ENCODE data around the gene IL6R.
"Not testable (repeated sequence)": the region's sequence is repeated elsewhere in the genome, so short reads cannot be mapped to it uniquely, and the experiment has no call there.

IL6R gene

DNA sequence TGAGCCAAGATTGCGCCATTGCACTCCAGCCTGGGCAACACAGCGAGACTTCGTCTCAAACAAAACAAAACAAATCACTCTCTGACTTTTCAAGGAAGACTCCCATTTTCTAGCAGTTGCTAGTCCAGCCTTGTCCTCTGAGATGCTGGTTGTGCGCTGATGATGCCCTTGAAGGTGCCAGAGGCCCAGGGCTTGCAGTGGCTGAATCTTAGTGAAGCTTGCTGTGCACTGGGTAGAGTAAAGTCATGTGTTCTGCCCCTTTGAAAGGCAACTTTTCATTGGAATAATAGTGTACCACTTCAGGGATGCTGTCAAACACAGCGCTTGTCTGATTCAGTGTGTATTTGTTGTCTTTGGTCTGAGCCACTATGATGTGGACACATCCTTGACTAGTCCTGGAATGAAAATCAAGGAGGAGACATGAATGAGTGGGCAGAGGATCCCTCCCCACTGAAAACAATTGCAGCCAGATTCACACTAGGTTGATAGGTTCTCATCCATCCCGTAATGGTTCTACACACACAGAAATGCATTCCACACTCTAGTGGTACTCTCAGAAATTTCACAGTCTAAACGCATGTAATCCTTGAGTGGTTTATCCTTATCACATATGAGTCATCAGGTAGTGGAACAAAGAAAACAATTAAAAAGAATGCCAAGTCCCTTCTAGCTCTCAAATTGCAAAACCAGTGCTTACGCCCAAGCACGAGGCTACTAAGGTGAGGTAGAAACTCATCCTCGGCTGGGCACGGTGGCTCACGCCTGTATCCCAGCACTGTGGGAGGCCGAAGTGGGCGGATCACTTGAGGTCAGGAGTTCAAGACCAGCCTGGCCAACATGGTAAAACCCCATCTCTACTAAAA, 79.0 kb downstream of the IL6R start:
- ATAC-seq: no peak
- TF ChIP-seq SNAI2 (CRISPR knock-in tag; IDR thresholded peaks at IDR 0.05) (no peak), ZNF8 (CRISPR knock-in tag; IDR thresholded peaks at IDR 0.05) (no peak), CSDC2 (CRISPR knock-in tag; IDR thresholded peaks at IDR 0.05) (no peak), ARNTL (CRISPR knock-in tag; IDR thresholded peaks at IDR 0.05; ENCODE audit: borderline replicate concordance, low read depth) (no peak)

DNA sequence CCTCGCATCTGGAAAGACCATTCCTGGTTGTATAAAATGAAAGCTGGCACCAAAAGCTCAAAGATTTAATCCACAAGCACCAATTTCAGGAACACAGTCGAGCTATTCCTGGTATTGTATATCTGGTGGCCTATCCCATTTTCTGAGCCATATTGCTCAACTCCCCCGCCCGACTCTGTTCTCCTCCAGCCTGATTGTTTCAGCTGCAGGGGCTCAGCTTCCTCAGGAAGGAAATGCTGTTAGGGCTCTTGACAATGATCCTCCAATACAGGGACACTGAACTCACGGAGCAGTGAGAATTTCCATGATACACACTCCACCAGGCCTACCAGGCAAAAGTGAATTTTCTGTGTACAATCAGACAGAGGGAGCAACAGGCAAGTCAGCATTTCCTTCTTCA, 80.0 kb downstream of the IL6R start:
- TF ChIP-seq ZFP30 (CRISPR knock-in tag; IDR thresholded peaks at IDR 0.05) (no peak), BACH2 (CRISPR knock-in tag; IDR thresholded peaks at IDR 0.05; ENCODE audit: borderline replicate concordance) (no peak), CSDC2 (CRISPR knock-in tag; IDR thresholded peaks at IDR 0.05) (no peak), TCF4 (CRISPR knock-in tag; IDR thresholded peaks at IDR 0.05; ENCODE audit: borderline replicate concordance) (no peak), GLIS3 (CRISPR knock-in tag; IDR thresholded peaks at IDR 0.05) (no peak), RARB (CRISPR knock-in tag; IDR thresholded peaks at IDR 0.05) (no peak), SNAI2 (CRISPR knock-in tag; IDR thresholded peaks at IDR 0.05) (no peak), ESRRG (CRISPR knock-in tag; IDR thresholded peaks at IDR 0.05) (no peak), ZNF8 (CRISPR knock-in tag; IDR thresholded peaks at IDR 0.05) (no peak), ZNF565 (CRISPR knock-in tag; conservative IDR thresholded peaks at IDR 0.05; ENCODE audit: low read depth) (no peak), ZFP3 (CRISPR knock-in tag; IDR thresholded peaks at IDR 0.05) (no peak), OSR1 (CRISPR knock-in tag; IDR thresholded peaks at IDR 0.05) (no peak), PPARA (CRISPR knock-in tag; IDR thresholded peaks at IDR 0.05; ENCODE audit: borderline replicate concordance) (no peak), ARNTL (CRISPR knock-in tag; IDR thresholded peaks at IDR 0.05; ENCODE audit: borderline replicate concordance, low read depth) (no peak), ZNF70 (CRISPR knock-in tag; IDR thresholded peaks at IDR 0.05) (no peak), TOX (CRISPR knock-in tag; IDR thresholded peaks at IDR 0.05; ENCODE audit: borderline replicate concordance) (no peak)
- TF ChIP-seq, protein P1, sequence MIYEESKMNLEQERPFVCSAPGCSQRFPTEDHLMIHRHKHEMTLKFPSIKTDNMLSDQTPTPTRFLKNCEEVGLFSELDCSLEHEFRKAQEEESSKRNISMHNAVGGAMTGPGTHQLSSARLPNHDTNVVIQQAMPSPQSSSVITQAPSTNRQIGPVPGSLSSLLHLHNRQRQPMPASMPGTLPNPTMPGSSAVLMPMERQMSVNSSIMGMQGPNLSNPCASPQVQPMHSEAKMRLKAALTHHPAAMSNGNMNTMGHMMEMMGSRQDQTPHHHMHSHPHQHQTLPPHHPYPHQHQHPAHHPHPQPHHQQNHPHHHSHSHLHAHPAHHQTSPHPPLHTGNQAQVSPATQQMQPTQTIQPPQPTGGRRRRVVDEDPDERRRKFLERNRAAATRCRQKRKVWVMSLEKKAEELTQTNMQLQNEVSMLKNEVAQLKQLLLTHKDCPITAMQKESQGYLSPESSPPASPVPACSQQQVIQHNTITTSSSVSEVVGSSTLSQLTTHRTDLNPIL (CRISPR knock-in tag; IDR thresholded peaks at IDR 0.05; ENCODE audit: low read depth): no peak
- TF ChIP-seq, protein P2, sequence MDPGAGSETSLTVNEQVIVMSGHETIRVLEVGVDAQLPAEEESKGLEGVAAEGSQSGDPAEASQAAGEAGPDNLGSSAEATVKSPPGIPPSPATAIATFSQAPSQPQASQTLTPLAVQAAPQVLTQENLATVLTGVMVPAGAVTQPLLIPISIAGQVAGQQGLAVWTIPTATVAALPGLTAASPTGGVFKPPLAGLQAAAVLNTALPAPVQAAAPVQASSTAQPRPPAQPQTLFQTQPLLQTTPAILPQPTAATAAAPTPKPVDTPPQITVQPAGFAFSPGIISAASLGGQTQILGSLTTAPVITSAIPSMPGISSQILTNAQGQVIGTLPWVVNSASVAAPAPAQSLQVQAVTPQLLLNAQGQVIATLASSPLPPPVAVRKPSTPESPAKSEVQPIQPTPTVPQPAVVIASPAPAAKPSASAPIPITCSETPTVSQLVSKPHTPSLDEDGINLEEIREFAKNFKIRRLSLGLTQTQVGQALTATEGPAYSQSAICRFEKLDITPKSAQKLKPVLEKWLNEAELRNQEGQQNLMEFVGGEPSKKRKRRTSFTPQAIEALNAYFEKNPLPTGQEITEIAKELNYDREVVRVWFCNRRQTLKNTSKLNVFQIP (CRISPR knock-in tag; IDR thresholded peaks at IDR 0.05; ENCODE audit: borderline replicate concordance, low read depth): no peak
- TF ChIP-seq, protein P3, sequence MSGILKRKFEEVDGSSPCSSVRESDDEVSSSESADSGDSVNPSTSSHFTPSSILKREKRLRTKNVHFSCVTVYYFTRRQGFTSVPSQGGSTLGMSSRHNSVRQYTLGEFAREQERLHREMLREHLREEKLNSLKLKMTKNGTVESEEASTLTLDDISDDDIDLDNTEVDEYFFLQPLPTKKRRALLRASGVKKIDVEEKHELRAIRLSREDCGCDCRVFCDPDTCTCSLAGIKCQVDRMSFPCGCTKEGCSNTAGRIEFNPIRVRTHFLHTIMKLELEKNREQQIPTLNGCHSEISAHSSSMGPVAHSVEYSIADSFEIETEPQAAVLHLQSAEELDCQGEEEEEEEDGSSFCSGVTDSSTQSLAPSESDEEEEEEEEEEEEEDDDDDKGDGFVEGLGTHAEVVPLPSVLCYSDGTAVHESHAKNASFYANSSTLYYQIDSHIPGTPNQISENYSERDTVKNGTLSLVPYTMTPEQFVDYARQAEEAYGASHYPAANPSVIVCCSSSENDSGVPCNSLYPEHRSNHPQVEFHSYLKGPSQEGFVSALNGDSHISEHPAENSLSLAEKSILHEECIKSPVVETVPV (CRISPR knock-in tag; IDR thresholded peaks at IDR 0.05): no peak
- no peak for ATAC-seq

DNA sequence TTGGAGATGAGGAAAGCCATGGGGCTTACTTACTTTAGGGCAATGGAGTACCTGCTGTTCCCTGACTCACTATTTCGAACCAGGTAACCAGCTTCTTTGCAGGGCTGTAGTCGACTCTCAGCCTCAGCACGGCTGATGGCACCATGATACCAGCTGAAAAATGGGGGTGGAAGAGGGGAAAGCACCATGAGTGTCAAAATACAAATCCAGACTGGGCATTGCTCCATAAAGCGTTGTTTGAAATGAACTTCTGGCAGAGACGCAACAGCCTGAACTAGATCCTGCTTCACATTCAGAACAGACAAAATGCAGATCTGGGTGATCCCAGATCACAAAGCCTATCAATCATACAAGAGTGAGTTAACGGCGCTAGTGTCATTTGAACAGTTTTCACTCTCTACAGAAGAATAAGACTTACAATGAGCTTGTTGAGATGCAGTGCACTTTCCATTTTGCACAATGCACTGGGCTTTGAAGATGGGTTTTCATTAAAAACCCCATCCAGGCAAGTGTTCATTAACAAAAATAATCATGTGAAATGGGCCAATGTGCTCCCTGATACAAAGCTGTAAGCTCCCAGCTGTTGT, 80.9 kb downstream of the IL6R start:
- TF ChIP-seq BACH2 (CRISPR knock-in tag; IDR thresholded peaks at IDR 0.05; ENCODE audit: borderline replicate concordance) (no peak), ZFP30 (CRISPR knock-in tag; IDR thresholded peaks at IDR 0.05) (no peak), GLIS3 (CRISPR knock-in tag; IDR thresholded peaks at IDR 0.05) (no peak), ARNTL (CRISPR knock-in tag; IDR thresholded peaks at IDR 0.05; ENCODE audit: borderline replicate concordance, low read depth) (no peak), ZC3H10 (CRISPR knock-in tag; IDR thresholded peaks at IDR 0.05) (no peak), TOX (CRISPR knock-in tag; IDR thresholded peaks at IDR 0.05; ENCODE audit: borderline replicate concordance) (no peak), PPARA (CRISPR knock-in tag; IDR thresholded peaks at IDR 0.05; ENCODE audit: borderline replicate concordance) (no peak), ZNF70 (CRISPR knock-in tag; IDR thresholded peaks at IDR 0.05) (no peak), RARB (CRISPR knock-in tag; IDR thresholded peaks at IDR 0.05) (no peak), OSR1 (CRISPR knock-in tag; IDR thresholded peaks at IDR 0.05) (no peak), ESRRG (CRISPR knock-in tag; IDR thresholded peaks at IDR 0.05) (no peak), ZNF8 (CRISPR knock-in tag; IDR thresholded peaks at IDR 0.05) (no peak), ZNF565 (CRISPR knock-in tag; conservative IDR thresholded peaks at IDR 0.05; ENCODE audit: low read depth) (no peak)
- TF ChIP-seq, protein P4, sequence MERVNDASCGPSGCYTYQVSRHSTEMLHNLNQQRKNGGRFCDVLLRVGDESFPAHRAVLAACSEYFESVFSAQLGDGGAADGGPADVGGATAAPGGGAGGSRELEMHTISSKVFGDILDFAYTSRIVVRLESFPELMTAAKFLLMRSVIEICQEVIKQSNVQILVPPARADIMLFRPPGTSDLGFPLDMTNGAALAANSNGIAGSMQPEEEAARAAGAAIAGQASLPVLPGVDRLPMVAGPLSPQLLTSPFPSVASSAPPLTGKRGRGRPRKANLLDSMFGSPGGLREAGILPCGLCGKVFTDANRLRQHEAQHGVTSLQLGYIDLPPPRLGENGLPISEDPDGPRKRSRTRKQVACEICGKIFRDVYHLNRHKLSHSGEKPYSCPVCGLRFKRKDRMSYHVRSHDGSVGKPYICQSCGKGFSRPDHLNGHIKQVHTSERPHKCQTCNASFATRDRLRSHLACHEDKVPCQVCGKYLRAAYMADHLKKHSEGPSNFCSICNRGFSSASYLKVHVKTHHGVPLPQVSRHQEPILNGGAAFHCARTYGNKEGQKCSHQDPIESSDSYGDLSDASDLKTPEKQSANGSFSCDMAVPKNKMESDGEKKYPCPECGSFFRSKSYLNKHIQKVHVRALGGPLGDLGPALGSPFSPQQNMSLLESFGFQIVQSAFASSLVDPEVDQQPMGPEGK (CRISPR knock-in tag; IDR thresholded peaks at IDR 0.05; ENCODE audit: borderline replicate concordance): no peak
- TF ChIP-seq, protein P2 (CRISPR knock-in tag; IDR thresholded peaks at IDR 0.05; ENCODE audit: borderline replicate concordance, low read depth): no peak
- TF ChIP-seq, protein P3 (CRISPR knock-in tag; IDR thresholded peaks at IDR 0.05): no peak
- ATAC-seq: no peak

DNA sequence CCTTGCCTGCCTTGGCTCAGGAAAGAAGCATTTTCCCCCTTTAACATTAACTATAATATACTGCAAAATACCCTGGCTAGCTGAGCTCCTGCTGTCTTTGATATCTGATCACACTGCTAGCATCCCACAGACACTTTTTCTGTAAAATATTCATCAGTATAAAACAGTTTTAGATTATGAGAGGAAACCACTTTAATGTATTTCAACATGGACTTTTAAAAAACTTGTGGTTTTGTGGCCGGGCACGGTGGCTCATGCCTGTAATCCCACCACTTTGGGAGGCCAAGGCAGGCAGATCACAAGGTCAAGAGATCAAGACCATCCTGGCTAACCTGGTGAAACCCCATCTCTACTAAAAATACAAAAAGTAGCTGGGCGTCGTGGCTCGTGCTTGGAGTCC, 81.6 kb downstream of the IL6R start:
- ATAC-seq: not testable (repeated sequence)

All from SK-N-SH treated with all-trans-retinoic acid at 6 μM for 48 hours (cell line).